Measurements from ENCODE around the gene LRRC4C. TPM values are rescaled to one million over a fixed set of nuclear protein-coding genes. Genes with fewer than 3 reads are reported as not detected.

LRRC4C gene
- total RNA-seq, 2 experiments from 2014 or later, result not detected

DNA sequence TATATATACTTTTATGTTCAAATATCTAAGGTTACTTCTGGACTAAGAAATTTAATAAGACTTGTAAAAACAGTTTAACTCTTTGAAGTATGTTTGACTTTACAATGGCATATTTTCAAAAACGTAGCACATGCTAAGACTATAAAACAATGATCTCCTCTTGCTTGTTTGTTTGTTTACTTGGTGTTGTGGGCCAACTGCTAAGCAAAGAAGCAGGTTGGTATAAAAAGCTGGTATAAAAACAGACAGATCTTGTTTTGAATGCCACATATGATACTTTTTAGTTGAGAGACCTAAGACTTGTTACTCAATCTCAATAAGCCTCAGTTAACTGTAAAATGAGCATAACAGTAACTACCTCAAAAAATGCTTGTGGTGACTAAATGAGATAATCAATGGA is 1206.3 kb downstream of the LRRC4C start:
- H3K9me3 Mint-ChIP-seq, result peaks cover 10% of the 10 kb centered on the region
- Histone ChIP-seq H3K9me3 (ENCODE audit: control insufficient read depth in 1 of 2, insufficient read depth in 1 of 2, low read length in 2 of 2) (peaks cover 0 to 9% of the 10 kb centered on the region in 2 experiments), H3K27me3 (ENCODE audit: control insufficient read depth in 1 of 2, insufficient read depth in 2 of 2, low read length in 2 of 2) (no peaks in the 10 kb centered on the region), H3K27ac (ENCODE audit: low read depth in 1 of 2, low read length in 2 of 2) (no peak overlapping the region), H3K4me1 (ENCODE audit: insufficient read depth, low read length) (no peaks in the 10 kb centered on the region), H3K4me3 (ENCODE audit: low read length) (no peak overlapping the region), H3K36me3 (ENCODE audit: insufficient read depth, low read length) (no peaks in the 10 kb centered on the region)
- H3K27me3 Mint-ChIP-seq, result no peaks in the 10 kb centered on the region
- no peak for ATAC-seq (ENCODE audit: poor library complexity)
- no peaks in the 10 kb centered on the region for H3K36me3 Mint-ChIP-seq (ENCODE audit: low read depth)
- no peak for DNase-seq
- no peak overlapping the region for H3K27ac Mint-ChIP-seq
- CTCF ChIA-PET, result no interaction called here
- TF ChIP-seq, protein P1, sequence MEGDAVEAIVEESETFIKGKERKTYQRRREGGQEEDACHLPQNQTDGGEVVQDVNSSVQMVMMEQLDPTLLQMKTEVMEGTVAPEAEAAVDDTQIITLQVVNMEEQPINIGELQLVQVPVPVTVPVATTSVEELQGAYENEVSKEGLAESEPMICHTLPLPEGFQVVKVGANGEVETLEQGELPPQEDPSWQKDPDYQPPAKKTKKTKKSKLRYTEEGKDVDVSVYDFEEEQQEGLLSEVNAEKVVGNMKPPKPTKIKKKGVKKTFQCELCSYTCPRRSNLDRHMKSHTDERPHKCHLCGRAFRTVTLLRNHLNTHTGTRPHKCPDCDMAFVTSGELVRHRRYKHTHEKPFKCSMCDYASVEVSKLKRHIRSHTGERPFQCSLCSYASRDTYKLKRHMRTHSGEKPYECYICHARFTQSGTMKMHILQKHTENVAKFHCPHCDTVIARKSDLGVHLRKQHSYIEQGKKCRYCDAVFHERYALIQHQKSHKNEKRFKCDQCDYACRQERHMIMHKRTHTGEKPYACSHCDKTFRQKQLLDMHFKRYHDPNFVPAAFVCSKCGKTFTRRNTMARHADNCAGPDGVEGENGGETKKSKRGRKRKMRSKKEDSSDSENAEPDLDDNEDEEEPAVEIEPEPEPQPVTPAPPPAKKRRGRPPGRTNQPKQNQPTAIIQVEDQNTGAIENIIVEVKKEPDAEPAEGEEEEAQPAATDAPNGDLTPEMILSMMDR (IDR thresholded peaks at IDR 0.05), result no peak
- no peaks in the 10 kb centered on the region for H3K4me1 Mint-ChIP-seq (ENCODE audit: low read depth)
- H3K4me3 Mint-ChIP-seq, result no peak overlapping the region
- intact Hi-C loops (cut with DNase I, micrococcal nuclease), result no loop called here
- POLR2A ChIA-PET, result no interaction called here

DNA sequence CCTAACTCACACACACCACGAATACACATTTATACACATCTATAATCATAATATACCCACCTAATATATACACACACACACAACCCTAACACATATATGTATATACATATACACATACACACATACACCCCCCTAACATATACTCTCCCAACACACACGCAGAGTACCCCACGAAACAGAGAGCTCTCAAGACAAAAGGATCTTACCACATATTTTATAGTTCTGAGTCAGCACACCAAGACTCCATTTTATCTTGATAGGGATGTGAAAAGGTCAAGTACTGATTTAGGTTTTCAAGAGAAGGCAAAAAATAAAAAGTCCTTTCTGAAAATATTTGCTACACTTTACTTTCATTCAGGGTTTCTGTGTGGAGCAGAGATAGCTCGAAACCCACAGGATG is 1207.2 kb downstream of the LRRC4C start:
- no peak for ATAC-seq (ENCODE audit: poor library complexity)
- DNase-seq, result no peak
- Mint-ChIP-seq H3K4me1 (ENCODE audit: low read depth) (no peaks in the 10 kb centered on the region), H3K27ac (no peak overlapping the region), H3K27me3 (no peaks in the 10 kb centered on the region), H3K36me3 (ENCODE audit: low read depth) (no peaks in the 10 kb centered on the region), H3K9me3 (peaks cover 12% of the 10 kb centered on the region), H3K4me3 (no peak overlapping the region)
- H3K9me3 ChIP-seq (ENCODE audit: control insufficient read depth in 1 of 2, insufficient read depth in 1 of 2, low read length in 2 of 2), result peaks cover 0 to 9% of the 10 kb centered on the region in 2 experiments
- no peaks in the 10 kb centered on the region for H3K27me3 ChIP-seq (ENCODE audit: control insufficient read depth in 1 of 2, insufficient read depth in 2 of 2, low read length in 2 of 2)
- no peaks in the 10 kb centered on the region for H3K36me3 ChIP-seq (ENCODE audit: insufficient read depth, low read length)
- intact Hi-C loops (cut with DNase I, micrococcal nuclease), result no loop called here
- no peak overlapping the region for H3K27ac ChIP-seq (ENCODE audit: low read depth in 1 of 2, low read length in 2 of 2)
- ChIA-PET POLR2A (no interaction called here), CTCF (no interaction called here)
- H3K4me3 ChIP-seq (ENCODE audit: low read length), result no peak overlapping the region
- TF ChIP-seq, protein P1 (IDR thresholded peaks at IDR 0.05), result no peak
- no peaks in the 10 kb centered on the region for H3K4me1 ChIP-seq (ENCODE audit: insufficient read depth, low read length)

DNA sequence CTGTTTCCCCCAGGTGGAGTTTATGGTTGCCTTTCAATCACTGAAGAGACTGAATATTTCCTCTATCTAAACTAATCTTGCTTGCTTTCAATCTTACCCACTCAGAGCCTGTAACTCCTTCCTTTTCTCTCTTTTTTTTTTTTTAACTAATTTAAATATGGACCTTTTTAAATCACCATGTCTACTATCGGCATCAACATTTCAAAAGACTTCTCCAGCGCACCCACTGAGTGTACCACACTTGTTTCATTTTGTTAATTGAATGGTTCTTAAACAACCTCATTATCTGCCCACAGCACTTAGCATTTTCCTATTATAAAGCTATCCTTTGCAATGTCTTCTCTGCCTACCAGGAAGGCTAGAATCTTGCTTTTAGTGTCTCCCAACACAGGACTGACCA is 1212.5 kb downstream of the LRRC4C start:
- H3K4me3 ChIP-seq (ENCODE audit: low read length), result no peak overlapping the region
- H3K27ac ChIP-seq (ENCODE audit: low read depth in 1 of 2, low read length in 2 of 2), result no peak overlapping the region
- no peaks in the 10 kb centered on the region for H3K27me3 Mint-ChIP-seq
- no peaks in the 10 kb centered on the region for H3K36me3 ChIP-seq (ENCODE audit: insufficient read depth, low read length)
- TF ChIP-seq, protein P1 (IDR thresholded peaks at IDR 0.05), result no peak
- H3K9me3 ChIP-seq (ENCODE audit: control insufficient read depth in 1 of 2, insufficient read depth in 1 of 2, low read length in 2 of 2), result peaks cover 3 to 4% of the 10 kb centered on the region in 2 experiments
- H3K27me3 ChIP-seq (ENCODE audit: control insufficient read depth in 1 of 2, insufficient read depth in 2 of 2, low read length in 2 of 2), result no peaks in the 10 kb centered on the region
- no peak overlapping the region for H3K4me3 Mint-ChIP-seq
- ATAC-seq (ENCODE audit: poor library complexity) (no peak), DNase-seq (no peak)
- H3K4me1 Mint-ChIP-seq (ENCODE audit: low read depth), result no peaks in the 10 kb centered on the region
- intact Hi-C loops (cut with DNase I, micrococcal nuclease), result no loop called here
- H3K27ac Mint-ChIP-seq, result no peak overlapping the region
- CTCF ChIA-PET, result no interaction called here
- H3K4me1 ChIP-seq (ENCODE audit: insufficient read depth, low read length), result no peaks in the 10 kb centered on the region
- peaks cover 7% of the 10 kb centered on the region for H3K9me3 Mint-ChIP-seq
- POLR2A ChIA-PET, result no interaction called here
- H3K36me3 Mint-ChIP-seq (ENCODE audit: low read depth), result no peaks in the 10 kb centered on the region

Measured in CD4-positive, alpha-beta T cell (primary cell).